GM19397 (cell line): ENCODE data around the gene ANKRD29.
"Not testable (repeated sequence)": the region's sequence is repeated elsewhere in the genome, so short reads cannot be mapped to it uniquely, and the experiment has no call there.

Experiments
- ATAC-seq: cut with Tn5 transposase; IDR thresholded peaks from one replicate; pipeline ENCODE4 v1.9.1; 2021; ENCODE audit warnings: mild to moderate bottlenecking, moderate library complexity; ENCODE audit not compliant: unreplicated experiment

The ANKRD29 gene

GRCh38 chr18:23565916-23566547 is 96.7 kb downstream of the ANKRD29 start:
- no peak for ATAC-seq

- ATAC-seq = no peak
Measured at GRCh38 chr18:23563377-23564043, 99.2 kb downstream of the ANKRD29 start.

- ATAC-seq = no peak
Measured at GRCh38 chr18:23560186-23560585, 102.5 kb downstream of the ANKRD29 start.

GRCh38 chr18:23557511-23557910 is 105.2 kb downstream of the ANKRD29 start:
- ATAC-seq = not testable (repeated sequence)

- ATAC-seq = no peak
Measured at GRCh38 chr18:23556145-23556780, 106.4 kb downstream of the ANKRD29 start.

- ATAC-seq = no peak
Measured at GRCh38 chr18:23553887-23554286, 108.8 kb downstream of the ANKRD29 start.

GRCh38 chr18:23552505-23552904 is 110.2 kb downstream of the ANKRD29 start:
- ATAC-seq = no peak

GRCh38 chr18:23551978-23552377 is 110.7 kb downstream of the ANKRD29 start:
- no peak for ATAC-seq

- ATAC-seq = no peak
Measured at GRCh38 chr18:23550898-23551297, 111.8 kb downstream of the ANKRD29 start.
